ENCODE measurements around the gene SH3BP2. TPM values are rescaled to one million over a fixed set of nuclear protein-coding genes. Genes with fewer than 3 reads are reported as not detected.

The SH3BP2 gene
- total RNA-seq, 1 experiment from 2014 or later: 17.4 TPM

- CTCF ChIA-PET: no interaction called here
Measured at GRCh38 chr4:2830632-2831610, 38.0 kb downstream of the SH3BP2 start.

GRCh38 chr4:2831611-2832308 is 38.9 kb downstream of the SH3BP2 start:
- ATAC-seq (no peak), DNase-seq (no peak)
- Histone ChIP-seq H3K4me3 (ENCODE audit: low read length) (no peak overlapping the region), H3K9me3 (ENCODE audit: low read length) (no peaks in the 10 kb centered on the region), H3K27ac (ENCODE audit: low read length) (no peak overlapping the region), H4K20me1 (ENCODE audit: low read length) (no peaks in the 10 kb centered on the region), H3K4me1 (ENCODE audit: insufficient read depth, low read length) (no peaks in the 10 kb centered on the region), H3K4me2 (ENCODE audit: low read length) (no peak overlapping the region), H3K9me2 (replicated peaks; ENCODE audit: low read length) (no peaks in the 10 kb centered on the region), H2AFZ (ENCODE audit: low read length) (no peak overlapping the region), H3K27me3 (ENCODE audit: low read length) (no peaks in the 10 kb centered on the region), H3K79me2 (ENCODE audit: low read length) (no peaks in the 10 kb centered on the region), H3K9ac (ENCODE audit: low read length) (no peak overlapping the region), H3K36me3 (ENCODE audit: low read depth, low read length) (no peaks in the 10 kb centered on the region), H3F3A (ENCODE audit: low read length, unreplicated experiment) (no peaks in the 10 kb centered on the region)
- BruUV-seq (replicated peaks): no TSS peak
- no peak for TF ChIP-seq CTCF (conservative IDR thresholded peaks at IDR 0.05; ENCODE audit: low read depth, low read length)
- no peak for TF ChIP-seq EZH2 (IDR thresholded peaks at IDR 0.05; ENCODE audit: low read length, unreplicated experiment)
- TF ChIP-seq EZH2phosphoT487 (IDR thresholded peaks at IDR 0.05; ENCODE audit: borderline replicate concordance, low read length): no peak
- ChIA-PET POLR2A (ENCODE audit: unreplicated experiment) (no interaction called here), CTCF (no interaction called here)
- intact Hi-C loops (cut with micrococcal nuclease): no loop called here

More at GRCh38 chr4:2830632-2831610, 38.0 kb downstream of the SH3BP2 start:
- H2AFZ ChIP-seq (ENCODE audit: low read length): no peak overlapping the region
- no peaks in the 10 kb centered on the region for H3K27me3 ChIP-seq (ENCODE audit: low read length)
- H3K27ac ChIP-seq (ENCODE audit: low read length): no peak overlapping the region
- no peaks in the 10 kb centered on the region for H3K79me2 ChIP-seq (ENCODE audit: low read length)
- intact Hi-C loops (cut with micrococcal nuclease): no loop called here
- no TSS peak for BruUV-seq (replicated peaks)
- no peak overlapping the region for H3K4me2 ChIP-seq (ENCODE audit: low read length)
- H3F3A ChIP-seq (ENCODE audit: low read length, unreplicated experiment): no peaks in the 10 kb centered on the region
- H3K4me3 ChIP-seq (ENCODE audit: low read length): no peak overlapping the region
- DNase-seq (no peak), ATAC-seq (no peak)
- H4K20me1 ChIP-seq (ENCODE audit: low read length): no peaks in the 10 kb centered on the region
- H3K36me3 ChIP-seq (ENCODE audit: low read depth, low read length): no peaks in the 10 kb centered on the region
- H3K9me2 ChIP-seq (replicated peaks; ENCODE audit: low read length): no peaks in the 10 kb centered on the region
- no peaks in the 10 kb centered on the region for H3K9me3 ChIP-seq (ENCODE audit: low read length)
- POLR2A ChIA-PET (ENCODE audit: unreplicated experiment): no interaction called here
- no peak overlapping the region for H3K9ac ChIP-seq (ENCODE audit: low read length)
- no peaks in the 10 kb centered on the region for H3K4me1 ChIP-seq (ENCODE audit: insufficient read depth, low read length)
- no peak for TF ChIP-seq CTCF (conservative IDR thresholded peaks at IDR 0.05; ENCODE audit: low read depth, low read length)
- TF ChIP-seq EZH2phosphoT487 (IDR thresholded peaks at IDR 0.05; ENCODE audit: borderline replicate concordance, low read length): no peak
- no peak for TF ChIP-seq EZH2 (IDR thresholded peaks at IDR 0.05; ENCODE audit: low read length, unreplicated experiment)

Measured in PC-3 (cell line).